Prostate gland (tissue), 2 donors: ENCODE results near the gene UGT1A3. TPM values are rescaled to one million over a fixed set of nuclear protein-coding genes. Genes with fewer than 3 reads are reported as not detected.

Experiments
- DNase-seq: peaks from one replicate; pipeline ENCODE4 v3.0.0-alpha.2; 2019; ENCODE audit warnings: low spot score
- H3K27ac ChIP-seq, 2 donors: fragments of 200-600 bp; sonication (generic); 2 replicates each; pipeline ENCODE4 v1.5.1; 2017 to 2019
- H3K27me3 ChIP-seq: fragments of 200-600 bp; sonication (generic); replicated peaks from 2 replicates; pipeline ENCODE4 v1.5.1; 2019; ENCODE audit not compliant: insufficient read depth
- H3K36me3 ChIP-seq, 2 donors: fragments of 200-600 bp; sonication (generic); 1 replicate in 1 of 2; 2 replicates in 1 of 2; pipeline versions ENCODE4 v1.5.1 to v1.8.1; 2017 to 2019
- H3K4me1 ChIP-seq: fragments of 200-600 bp; sonication (generic); replicated peaks from 2 replicates; pipeline ENCODE4 v1.5.1; 2019
- H3K4me3 ChIP-seq, 2 donors: fragments of 200-600 bp; sonication (generic); 2 replicates each; pipeline ENCODE4 v1.5.1; 2017 to 2019
- H3K9me3 ChIP-seq: fragments of 200-600 bp; sonication (generic); 2 replicates; pipeline ENCODE4 v1.5.1; 2017
- CTCF ChIP-seq, 4 experiments: fragments of 200-600 bp in 2 of 4; fragments of 450-650 bp in 2 of 4; sonication (generic) in 2 of 4; IDR thresholded peaks; 1 replicate in 3 of 4; 2 replicates in 1 of 4; pipeline ENCODE4 v1.5.1; 2016 to 2019; ENCODE audit warnings: antibody characterized with exemption in 4 of 4, mild to moderate bottlenecking in 2 of 4, moderate library complexity in 2 of 4
- POLR2A ChIP-seq: fragments of 450-650 bp; IDR thresholded peaks from one replicate; pipeline ENCODE4 v1.6.1; 2016; ENCODE audit warnings: antibody characterized with exemption, mild to moderate bottlenecking
- POLR2AphosphoS5 ChIP-seq: sonication (generic); formaldehyde crosslinking; IDR thresholded peaks from one replicate; pipeline ENCODE4 v1.6.1; 2017; ENCODE audit warnings: antibody characterized with exemption
- whole genome bisulfite sequencing: methylation state at CpG from one replicate; pipeline ENCODE4 v1.1.5; 2018; 5-methylcytosine and 5-hydroxymethylcytosine counted together
- intact Hi-C: fragments of 100-400 bp; cut with DNase I; formaldehyde crosslinking; loops from one replicate; pipeline ENCODE4 v1.14.2; 2022
- total RNA-seq, 2 donors: library from RNA; depleted of rRNA; stranded (reverse); fragments of >200 nt; gene quantifications; one replicate each; pipeline ENCODE4 v1.1.0, GENCODE V29; 2016

Gene UGT1A3
- total RNA-seq = under 1 TPM in 1 of 2 donors, not detected in 1; 0.64 TPM

- Histone ChIP-seq H3K27me3 (no peaks in the 10 kb centered on the region), H3K27ac (no peak within 1 kb of the TSS), H3K4me1 (no peaks in the 10 kb centered on the region), H3K9me3 (no peaks in the 10 kb centered on the region), H3K4me3 (no peak within 1 kb of the TSS), H3K36me3 (no peaks in the 10 kb centered on the region)
- intact Hi-C loops = no loop called here
- 74% methylated on average over 8 of the region's 8 CpGs for WGBS
- no peak for DNase-seq
- TF ChIP-seq POLR2AphosphoS5 (no peak), POLR2A (no peak), CTCF (IDR thresholded peaks at IDR 0.05) (no peak)
Observed at GRCh38 chr2:233728723-233729301, at the start of gene UGT1A3. TSS of gene UGT1A3 (plus strand) at chr2:233729042. CDS start at chr2:233729127, 85 bp downstream.

GRCh38 chr2:233679196-233679595 lies 49.6 kb upstream of the UGT1A3 start:
- WGBS = 15% methylated on average over 4 of the region's 4 CpGs
- H3K27me3 ChIP-seq = no peaks in the 10 kb centered on the region
- no peaks in the 10 kb centered on the region for H3K9me3 ChIP-seq
- no peak overlapping the region for H3K27ac ChIP-seq
- no peaks in the 10 kb centered on the region for H3K4me1 ChIP-seq
- TF ChIP-seq POLR2AphosphoS5 (peak; percentile 67), POLR2A (no peak), CTCF (IDR thresholded peaks at IDR 0.05) (no peak)
- no peaks in the 10 kb centered on the region for H3K36me3 ChIP-seq
- no peak overlapping the region for H3K4me3 ChIP-seq
- DNase-seq = peak; percentile 67
- intact Hi-C loops = no loop called here

- intact Hi-C loops = no loop called here
Observed at GRCh38 chr2:233680361-233681045, 48.3 kb upstream of the UGT1A3 start.

GRCh38 chr2:233681521-233682099 lies 47.2 kb upstream of the UGT1A3 start, which contains the start of gene UGT1A7:
TSS of gene UGT1A7 (plus strand) at chr2:233681901. CDS start at chr2:233681938, 37 bp downstream.
- WGBS = 81% methylated on average over 5 of the region's 5 CpGs
- intact Hi-C loops = no loop called here

More at GRCh38 chr2:233680361-233681045, 48.3 kb upstream of the UGT1A3 start:
- TF ChIP-seq POLR2AphosphoS5 (no peak), POLR2A (no peak), CTCF (IDR thresholded peaks at IDR 0.05) (no peak)
- Histone ChIP-seq H3K4me3 (no peak overlapping the region), H3K27ac (no peak overlapping the region), H3K4me1 (no peaks in the 10 kb centered on the region), H3K27me3 (no peaks in the 10 kb centered on the region), H3K9me3 (no peaks in the 10 kb centered on the region), H3K36me3 (no peaks in the 10 kb centered on the region)
- DNase-seq = no peak
- WGBS = 83% methylated on average over 4 of the region's 4 CpGs

More at GRCh38 chr2:233681521-233682099, 47.2 kb upstream of the UGT1A3 start, which contains the start of gene UGT1A7:
- DNase-seq = no peak
- Histone ChIP-seq H3K9me3 (no peaks in the 10 kb centered on the region), H3K27me3 (no peaks in the 10 kb centered on the region), H3K4me1 (no peaks in the 10 kb centered on the region), H3K4me3 (no peak within 1 kb of the TSS), H3K27ac (no peak within 1 kb of the TSS), H3K36me3 (no peaks in the 10 kb centered on the region)
- TF ChIP-seq POLR2AphosphoS5 = no peak
- no peak for TF ChIP-seq CTCF (IDR thresholded peaks at IDR 0.05)
- no peak for TF ChIP-seq POLR2A
